Measurements from ENCODE around the gene C1orf74.

Gene C1orf74

GRCh38 chr1:209823143-209824041 is 39.0 kb upstream of the C1orf74 start:
- peak overlapping the region; percentile 65 for H3K27ac ChIP-seq
- peak; percentile 84 for TF ChIP-seq CTCF (conservative IDR thresholded peaks at IDR 0.05)

DNA sequence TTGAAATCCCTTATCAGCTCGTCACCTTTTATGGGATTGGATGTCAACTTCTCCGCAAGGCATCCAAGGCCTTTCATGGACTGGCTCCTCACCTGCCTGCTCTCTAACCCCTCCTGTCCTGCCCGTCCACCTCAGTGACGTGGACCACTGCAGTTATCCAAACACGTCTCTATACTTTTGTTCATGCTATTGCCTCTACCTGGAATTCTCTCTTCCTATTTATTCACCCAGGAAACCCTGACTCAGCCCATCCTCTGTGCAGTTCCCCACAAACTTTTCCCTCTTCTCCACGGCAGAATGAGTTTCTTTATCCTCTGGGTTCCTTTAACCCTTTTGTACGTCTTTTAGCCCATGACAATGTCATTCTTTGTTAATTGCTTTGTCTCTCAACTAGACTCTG is 38.3 kb upstream of the C1orf74 start:
- no peak for TF ChIP-seq CTCF (conservative IDR thresholded peaks at IDR 0.05)
- peak overlapping the region; percentile 65 for H3K27ac ChIP-seq

- H3K27ac ChIP-seq = no peak overlapping the region
- no peak for TF ChIP-seq CTCF (conservative IDR thresholded peaks at IDR 0.05)
Observed at GRCh38 chr1:209820986-209821385, 36.6 kb upstream of the C1orf74 start.

GRCh38 chr1:209819058-209819457 is 34.7 kb upstream of the C1orf74 start:
- TF ChIP-seq CTCF (conservative IDR thresholded peaks at IDR 0.05) = no peak
- H3K27ac ChIP-seq = no peak overlapping the region

DNA sequence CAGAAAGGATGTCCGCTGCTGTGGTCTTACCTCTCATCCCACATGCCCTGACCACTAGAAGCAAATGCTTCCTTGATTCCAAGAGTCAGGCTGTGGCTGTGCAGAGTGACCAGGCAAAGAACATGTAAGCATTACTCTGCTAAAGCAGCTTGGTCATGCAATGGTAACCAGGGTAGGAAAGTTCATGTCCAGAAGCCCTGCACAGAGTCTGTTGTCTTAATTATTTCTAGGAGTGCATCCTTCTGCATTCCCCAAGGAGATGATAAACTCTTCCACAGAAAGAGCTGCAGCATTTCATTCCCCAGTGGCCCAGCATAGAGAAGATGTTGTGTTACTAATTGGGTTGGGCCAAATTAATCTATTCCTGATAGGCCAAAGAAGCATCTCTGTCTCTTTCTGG is 33.3 kb upstream of the C1orf74 start:
- TF ChIP-seq CTCF (conservative IDR thresholded peaks at IDR 0.05) = no peak
- H3K27ac ChIP-seq = no peak overlapping the region

GRCh38 chr1:209816923-209817322 is 32.6 kb upstream of the C1orf74 start:
- TF ChIP-seq CTCF (conservative IDR thresholded peaks at IDR 0.05) = no peak
- H3K27ac ChIP-seq = no peak overlapping the region

GRCh38 chr1:209815931-209816341 is 31.6 kb upstream of the C1orf74 start:
- no peak overlapping the region for H3K27ac ChIP-seq
- TF ChIP-seq CTCF (conservative IDR thresholded peaks at IDR 0.05) = no peak

All from VCaP (cell line).